Bronchial epithelial cell (primary cell): ENCODE data around the gene NTF3. TPM values are rescaled to one million over a fixed set of nuclear protein-coding genes. Genes with fewer than 3 reads are reported as not detected.
"Not testable (repeated sequence)": the region's sequence is repeated elsewhere in the genome, so short reads cannot be mapped to it uniquely, and the experiment has no call there.

Source experiments
- DNase-seq: peaks from one replicate; pipeline ENCODE4 v3.0.0-alpha.2; 2010; ENCODE audit warnings: low read depth
- FAIRE-seq: peaks from 2 replicates; lab custom pipeline; 2011; peaks lifted over from hg19 to GRCh38; lab: Jason Lieb, UNC
- H3K27me3 ChIP-seq: 2 replicates; pipeline ENCODE4 v1.5.1; 2011; ENCODE audit warnings: low read length; ENCODE audit not compliant: control insufficient read depth, insufficient read depth
- H3K36me3 ChIP-seq: 2 replicates; pipeline ENCODE4 v1.5.1; 2011; ENCODE audit warnings: low read length; ENCODE audit not compliant: control insufficient read depth, insufficient read depth
- H3K4me3 ChIP-seq: 2 replicates; pipeline ENCODE4 v1.5.1; 2011; ENCODE audit warnings: mild to moderate bottlenecking, low read depth, low read length, control low read depth
- total RNA-seq: library from RNA; depleted of rRNA; stranded (reverse); fragments of >200 nt; gene quantifications from 2 replicates; pipeline ENCODE4 v1.2.1, GENCODE V29; 2014
- TF ChIP-seq, protein P1 (sequence below): IDR thresholded peaks from 2 replicates; pipeline ENCODE4 v1.5.1; 2011; ENCODE audit warnings: mild to moderate bottlenecking, moderate library complexity, low read length, control low read depth, inconsistent platforms; ENCODE audit not compliant: insufficient read depth, severe bottlenecking

Gene NTF3
- total RNA-seq, 1 donor from 2014 or later, result not detected

DNA sequence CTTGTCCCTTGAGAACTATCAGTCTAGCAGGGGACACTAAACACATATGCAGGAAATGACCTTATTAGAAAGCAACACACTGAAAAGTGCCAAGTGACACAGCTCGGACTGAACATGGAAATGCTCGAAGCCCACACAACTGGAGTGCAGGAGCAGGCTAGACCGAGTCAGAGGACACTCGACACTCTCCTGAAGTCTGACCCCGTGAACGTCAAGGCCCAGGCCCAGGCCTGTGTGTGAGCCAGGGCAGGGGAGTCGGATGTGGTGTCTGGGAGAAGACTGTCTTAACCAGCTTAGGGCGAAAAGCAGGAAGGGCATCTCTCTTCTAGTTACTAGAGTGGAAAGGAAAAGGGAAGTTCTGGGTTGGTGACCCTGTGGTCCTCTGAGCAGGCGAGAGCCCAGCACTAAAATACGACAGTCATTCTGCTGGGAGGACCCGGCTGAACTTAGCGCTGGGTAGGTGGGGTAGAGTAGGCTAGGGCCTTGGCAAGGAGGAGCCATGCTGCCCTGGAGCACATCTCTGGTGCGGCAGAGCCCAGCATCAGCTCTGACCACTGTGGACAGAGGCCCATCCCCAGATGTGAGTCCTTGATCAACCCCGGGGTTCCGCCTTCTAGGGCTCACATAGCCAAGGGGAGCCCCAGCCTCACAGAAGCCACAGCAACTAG lies 93.0 kb downstream of the NTF3 start:
- H3K4me3 ChIP-seq, result no peak overlapping the region
- TF ChIP-seq, protein P1, sequence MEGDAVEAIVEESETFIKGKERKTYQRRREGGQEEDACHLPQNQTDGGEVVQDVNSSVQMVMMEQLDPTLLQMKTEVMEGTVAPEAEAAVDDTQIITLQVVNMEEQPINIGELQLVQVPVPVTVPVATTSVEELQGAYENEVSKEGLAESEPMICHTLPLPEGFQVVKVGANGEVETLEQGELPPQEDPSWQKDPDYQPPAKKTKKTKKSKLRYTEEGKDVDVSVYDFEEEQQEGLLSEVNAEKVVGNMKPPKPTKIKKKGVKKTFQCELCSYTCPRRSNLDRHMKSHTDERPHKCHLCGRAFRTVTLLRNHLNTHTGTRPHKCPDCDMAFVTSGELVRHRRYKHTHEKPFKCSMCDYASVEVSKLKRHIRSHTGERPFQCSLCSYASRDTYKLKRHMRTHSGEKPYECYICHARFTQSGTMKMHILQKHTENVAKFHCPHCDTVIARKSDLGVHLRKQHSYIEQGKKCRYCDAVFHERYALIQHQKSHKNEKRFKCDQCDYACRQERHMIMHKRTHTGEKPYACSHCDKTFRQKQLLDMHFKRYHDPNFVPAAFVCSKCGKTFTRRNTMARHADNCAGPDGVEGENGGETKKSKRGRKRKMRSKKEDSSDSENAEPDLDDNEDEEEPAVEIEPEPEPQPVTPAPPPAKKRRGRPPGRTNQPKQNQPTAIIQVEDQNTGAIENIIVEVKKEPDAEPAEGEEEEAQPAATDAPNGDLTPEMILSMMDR, result no peak
- no peak for DNase-seq
- H3K27me3 ChIP-seq, result no peaks in the 10 kb centered on the region
- H3K36me3 ChIP-seq, result no peaks in the 10 kb centered on the region
- FAIRE-seq, result no peak

GRCh38 chr12:5525783-5526367 lies 94.0 kb downstream of the NTF3 start:
- peak; percentile 70 for FAIRE-seq
- DNase-seq, result no peak
- TF ChIP-seq, protein P1, result no peak
- Histone ChIP-seq H3K27me3 (no peaks in the 10 kb centered on the region), H3K36me3 (no peaks in the 10 kb centered on the region), H3K4me3 (no peak overlapping the region)

GRCh38 chr12:5533368-5533767 lies 101.5 kb downstream of the NTF3 start:
- no peak for DNase-seq
- TF ChIP-seq, protein P1, result no peak
- H3K36me3 ChIP-seq, result no peaks in the 10 kb centered on the region
- H3K4me3 ChIP-seq, result no peak overlapping the region
- no peaks in the 10 kb centered on the region for H3K27me3 ChIP-seq
- no peak for FAIRE-seq

DNA sequence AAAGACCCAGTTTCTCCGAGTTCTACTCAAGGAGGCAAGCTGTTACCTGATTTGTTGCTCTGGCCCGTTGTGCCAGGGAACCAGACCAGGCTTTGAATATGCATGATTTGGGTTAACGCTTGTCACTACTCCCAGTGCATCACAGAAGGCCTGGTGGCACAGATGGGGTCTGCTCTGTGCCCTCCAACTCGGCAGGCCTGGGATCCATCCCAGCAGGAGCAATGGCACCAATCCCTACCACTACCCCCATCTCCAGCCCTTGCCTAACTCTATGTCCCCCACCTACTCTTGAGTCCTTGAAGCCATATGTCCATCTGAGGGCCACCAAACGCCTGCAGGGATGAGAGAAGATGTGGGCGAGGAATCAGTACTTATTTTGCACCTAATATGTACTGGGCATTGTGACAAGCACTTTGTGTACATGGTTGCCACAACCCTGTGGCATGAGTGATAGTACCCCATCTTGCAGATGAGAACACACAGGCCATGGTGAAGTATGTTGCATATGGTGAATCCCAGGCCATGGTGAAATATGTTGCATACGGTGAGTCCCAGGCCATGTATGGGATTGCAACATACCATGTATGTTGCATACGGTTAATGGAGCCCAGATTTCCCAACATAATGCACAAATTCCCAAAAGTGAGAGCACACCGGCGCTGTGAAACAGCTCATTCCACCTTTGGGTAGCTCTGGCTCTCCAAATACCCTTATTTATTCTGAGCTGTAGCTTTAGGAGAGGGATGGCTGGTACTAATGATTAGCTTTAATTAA lies 102.7 kb downstream of the NTF3 start:
- Histone ChIP-seq H3K27me3 (no peaks in the 10 kb centered on the region), H3K4me3 (no peak overlapping the region), H3K36me3 (no peaks in the 10 kb centered on the region)
- DNase-seq, result no peak
- TF ChIP-seq, protein P1, result no peak
- no peak for FAIRE-seq

- TF ChIP-seq, protein P1, result no peak
- DNase-seq (no peak), FAIRE-seq (no peak)
- no peaks in the 10 kb centered on the region for H3K27me3 ChIP-seq
- H3K4me3 ChIP-seq, result no peak overlapping the region
- H3K36me3 ChIP-seq, result no peaks in the 10 kb centered on the region
Measured at GRCh38 chr12:5535541-5535940, 103.6 kb downstream of the NTF3 start.

DNA sequence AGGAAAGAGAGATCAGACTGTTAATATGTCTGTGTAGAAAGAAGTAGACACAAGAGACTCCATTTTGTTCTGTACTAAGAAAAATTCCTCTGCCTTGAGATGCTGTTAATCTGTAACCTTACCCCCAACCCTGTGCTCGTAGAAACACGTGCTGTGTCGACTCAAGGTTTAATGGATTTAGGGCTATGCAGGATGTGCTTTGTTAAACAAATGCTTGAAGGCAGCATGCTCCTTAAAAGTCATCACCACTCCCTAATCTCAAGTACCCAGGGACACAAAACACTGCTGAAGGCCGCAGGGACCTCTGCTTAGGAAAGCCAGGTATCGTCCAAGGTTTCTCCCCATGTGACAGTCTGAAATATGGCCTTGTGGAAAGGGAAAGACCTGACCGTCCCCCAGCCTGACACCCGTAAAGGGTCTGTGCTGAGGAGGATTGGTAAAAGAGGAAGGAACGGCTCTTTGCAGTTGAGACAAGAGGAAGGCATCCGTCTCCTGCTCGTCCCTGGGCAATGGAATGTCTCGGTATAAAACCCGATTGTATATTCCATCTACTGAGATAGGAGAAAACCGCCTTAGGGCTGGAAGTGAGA lies 105.2 kb downstream of the NTF3 start:
- H3K36me3 ChIP-seq, FAIRE-seq, H3K4me3 ChIP-seq, DNase-seq, H3K27me3 ChIP-seq: not testable (repeated sequence)
